Suprapubic skin (tissue), 4 donors: ENCODE measurements around the gene DUSP10. TPM values are rescaled to one million over a fixed set of nuclear protein-coding genes. Genes with fewer than 3 reads are reported as not detected.

ENCODE experiments used
- DNase-seq, 2 donors: peaks; one replicate each; pipeline ENCODE4 v3.0.0-alpha.2; 2019; ENCODE audit warnings: low spot score in 2 of 2
- H3K27ac ChIP-seq: fragments of 200-600 bp; sonication (generic); one replicate; pipeline ENCODE4 v1.5.1; 2019
- H3K27me3 ChIP-seq: fragments of 200-600 bp; sonication (generic); one replicate; pipeline ENCODE4 v1.5.1; 2019
- H3K36me3 ChIP-seq: fragments of 200-600 bp; sonication (generic); one replicate; pipeline ENCODE4 v1.5.1; 2019
- H3K4me1 ChIP-seq: fragments of 200-600 bp; sonication (generic); one replicate; pipeline ENCODE4 v1.5.1; 2019
- H3K4me3 ChIP-seq: fragments of 200-600 bp; sonication (generic); one replicate; pipeline ENCODE4 v1.5.1; 2019; ENCODE audit warnings: mild to moderate bottlenecking
- H3K9me3 ChIP-seq: fragments of 200-600 bp; sonication (generic); one replicate; pipeline ENCODE4 v1.5.1; 2019
- EP300 ChIP-seq: sonication (generic); formaldehyde crosslinking; IDR thresholded peaks from one replicate; pipeline ENCODE4 v1.6.1; 2017; ENCODE audit warnings: antibody characterized with exemption
- POLR2A ChIP-seq, 2 donors: fragments of 450-650 bp; IDR thresholded peaks; one replicate each; pipeline ENCODE4 v1.6.1; 2017; ENCODE audit warnings: antibody characterized with exemption in 2 of 2, mild to moderate bottlenecking in 2 of 2, moderate library complexity in 2 of 2
- POLR2AphosphoS5 ChIP-seq, 3 donors: sonication (generic); formaldehyde crosslinking; IDR thresholded peaks; one replicate each; pipeline ENCODE4 v1.6.1; 2017; ENCODE audit warnings: antibody characterized with exemption in 3 of 3
- WGBS: methylation state at CpG from one replicate; pipeline ENCODE4 v1.1.5; 2018; 5-methylcytosine and 5-hydroxymethylcytosine counted together
- total RNA-seq, 4 donors: library from RNA; depleted of rRNA; stranded (reverse); fragments of >200 nt; gene quantifications; one replicate each; pipeline ENCODE4 v1.1.0, GENCODE V29; 2016
- TF ChIP-seq, protein P1 (sequence below), 2 donors: fragments of 200-600 bp in 1 of 2; fragments of 450-650 bp in 1 of 2; sonication (generic) in 1 of 2; IDR thresholded peaks; one replicate each; pipeline ENCODE4 v1.5.1; 2016 to 2019; ENCODE audit warnings: antibody characterized with exemption in 2 of 2, mild to moderate bottlenecking in 1 of 2, moderate library complexity in 1 of 2

DUSP10 gene
- total RNA-seq, 4 donors from 2014 or later: 9.5 to 18.6 (median 15.3) TPM

DNA sequence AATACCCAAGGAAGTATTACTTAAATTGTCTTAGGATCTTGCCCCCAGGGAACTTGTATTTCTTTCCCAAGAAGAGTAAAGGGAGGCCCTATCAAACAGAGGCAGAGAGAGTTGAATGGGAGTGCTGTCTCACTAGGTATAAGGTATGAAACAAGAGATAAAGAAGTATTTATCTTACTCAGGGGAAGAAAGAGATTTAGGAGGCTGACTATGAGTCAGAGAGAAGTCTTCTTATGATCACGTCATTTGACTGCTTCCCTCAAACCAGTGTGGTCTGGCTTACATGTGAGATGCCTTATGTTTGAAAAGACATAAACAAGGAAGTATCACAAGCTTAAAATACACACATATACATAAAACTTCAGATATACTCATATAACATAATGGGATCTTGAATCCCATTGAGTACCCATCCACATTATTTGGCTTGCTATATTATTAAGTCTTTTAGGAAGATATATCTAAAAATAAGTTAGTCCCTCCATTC is 29.6 kb downstream of the DUSP10 start:
- H3K27me3 ChIP-seq: no peaks in the 10 kb centered on the region
- H3K36me3 ChIP-seq: no peaks in the 10 kb centered on the region
- TF ChIP-seq POLR2A (IDR thresholded peaks at IDR 0.05) (no peak), POLR2AphosphoS5 (IDR thresholded peaks at IDR 0.05) (no peak), EP300 (no peak)
- TF ChIP-seq, protein P1, sequence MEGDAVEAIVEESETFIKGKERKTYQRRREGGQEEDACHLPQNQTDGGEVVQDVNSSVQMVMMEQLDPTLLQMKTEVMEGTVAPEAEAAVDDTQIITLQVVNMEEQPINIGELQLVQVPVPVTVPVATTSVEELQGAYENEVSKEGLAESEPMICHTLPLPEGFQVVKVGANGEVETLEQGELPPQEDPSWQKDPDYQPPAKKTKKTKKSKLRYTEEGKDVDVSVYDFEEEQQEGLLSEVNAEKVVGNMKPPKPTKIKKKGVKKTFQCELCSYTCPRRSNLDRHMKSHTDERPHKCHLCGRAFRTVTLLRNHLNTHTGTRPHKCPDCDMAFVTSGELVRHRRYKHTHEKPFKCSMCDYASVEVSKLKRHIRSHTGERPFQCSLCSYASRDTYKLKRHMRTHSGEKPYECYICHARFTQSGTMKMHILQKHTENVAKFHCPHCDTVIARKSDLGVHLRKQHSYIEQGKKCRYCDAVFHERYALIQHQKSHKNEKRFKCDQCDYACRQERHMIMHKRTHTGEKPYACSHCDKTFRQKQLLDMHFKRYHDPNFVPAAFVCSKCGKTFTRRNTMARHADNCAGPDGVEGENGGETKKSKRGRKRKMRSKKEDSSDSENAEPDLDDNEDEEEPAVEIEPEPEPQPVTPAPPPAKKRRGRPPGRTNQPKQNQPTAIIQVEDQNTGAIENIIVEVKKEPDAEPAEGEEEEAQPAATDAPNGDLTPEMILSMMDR (IDR thresholded peaks at IDR 0.05): no peak
- no peak overlapping the region for H3K4me3 ChIP-seq
- WGBS: 62% methylated on average over 1 of the region's 1 CpG
- no peak for DNase-seq
- peaks cover 27% of the 10 kb centered on the region for H3K4me1 ChIP-seq
- peak overlapping the region; percentile 1 for H3K27ac ChIP-seq
- H3K9me3 ChIP-seq: no peaks in the 10 kb centered on the region

DNA sequence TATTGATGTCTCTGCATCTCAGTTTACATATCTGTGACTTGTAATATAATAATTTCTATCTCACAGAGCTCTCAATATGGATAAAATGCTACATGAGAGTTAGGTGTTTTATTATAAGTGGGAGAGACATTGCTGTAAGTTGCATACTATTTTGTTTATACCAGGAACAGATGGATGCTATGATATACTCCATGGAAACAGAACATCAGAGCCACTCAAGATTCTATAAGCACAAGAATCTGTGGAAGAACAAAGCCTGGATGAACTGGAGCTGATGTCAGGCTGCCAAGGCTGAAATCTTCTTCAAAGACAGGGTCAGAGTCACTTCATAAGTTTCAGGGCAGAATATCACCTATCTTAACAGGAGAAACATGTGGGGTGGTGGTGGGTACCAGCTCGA is 30.2 kb downstream of the DUSP10 start:
- H3K9me3 ChIP-seq: no peaks in the 10 kb centered on the region
- H3K4me3 ChIP-seq: no peak overlapping the region
- no peak for DNase-seq
- H3K27me3 ChIP-seq: no peaks in the 10 kb centered on the region
- H3K4me1 ChIP-seq: peaks cover 26% of the 10 kb centered on the region
- peak overlapping the region; percentile 1 for H3K27ac ChIP-seq
- no peak for TF ChIP-seq EP300
- no peak for TF ChIP-seq POLR2A (IDR thresholded peaks at IDR 0.05)
- TF ChIP-seq, protein P1 (IDR thresholded peaks at IDR 0.05): no peak
- no peak for TF ChIP-seq POLR2AphosphoS5 (IDR thresholded peaks at IDR 0.05)
- no peaks in the 10 kb centered on the region for H3K36me3 ChIP-seq
- WGBS: 93% methylated on average over 1 of the region's 1 CpG

DNA sequence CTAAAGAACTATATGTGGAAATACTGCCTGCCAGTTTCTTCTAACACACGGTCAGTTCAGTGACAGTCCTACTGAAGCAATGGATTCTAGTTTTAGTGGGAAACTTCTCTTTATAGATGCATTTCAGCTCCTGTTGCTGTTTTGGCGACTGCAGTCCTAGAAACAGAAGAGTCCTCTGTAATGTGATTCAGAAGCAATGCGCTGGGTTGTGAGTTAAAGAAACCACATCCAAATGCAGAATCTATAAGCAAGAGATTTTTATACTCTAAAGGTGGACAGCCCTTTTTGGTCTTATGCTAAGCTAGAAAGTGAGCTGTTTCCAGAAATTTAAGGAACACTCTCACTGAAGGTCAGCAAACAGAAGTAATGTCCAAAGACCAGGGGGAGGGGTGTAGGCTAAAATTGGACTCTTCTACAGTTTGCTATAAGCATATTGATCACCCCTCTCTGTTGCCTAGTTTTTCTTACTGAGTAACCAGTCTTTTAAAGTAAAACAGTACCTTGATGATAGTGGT is 30.8 kb downstream of the DUSP10 start:
- no peak for DNase-seq
- Histone ChIP-seq H3K27me3 (no peaks in the 10 kb centered on the region), H3K9me3 (no peaks in the 10 kb centered on the region), H3K27ac (peak overlapping the region; percentile 2), H3K4me3 (no peak overlapping the region), H3K4me1 (peaks cover 22% of the 10 kb centered on the region), H3K36me3 (no peaks in the 10 kb centered on the region)
- no peak for TF ChIP-seq POLR2A (IDR thresholded peaks at IDR 0.05)
- TF ChIP-seq, protein P1 (IDR thresholded peaks at IDR 0.05): no peak
- TF ChIP-seq POLR2AphosphoS5 (IDR thresholded peaks at IDR 0.05): no peak
- TF ChIP-seq EP300: no peak
- 74% methylated on average over 3 of the region's 3 CpGs for WGBS

DNA sequence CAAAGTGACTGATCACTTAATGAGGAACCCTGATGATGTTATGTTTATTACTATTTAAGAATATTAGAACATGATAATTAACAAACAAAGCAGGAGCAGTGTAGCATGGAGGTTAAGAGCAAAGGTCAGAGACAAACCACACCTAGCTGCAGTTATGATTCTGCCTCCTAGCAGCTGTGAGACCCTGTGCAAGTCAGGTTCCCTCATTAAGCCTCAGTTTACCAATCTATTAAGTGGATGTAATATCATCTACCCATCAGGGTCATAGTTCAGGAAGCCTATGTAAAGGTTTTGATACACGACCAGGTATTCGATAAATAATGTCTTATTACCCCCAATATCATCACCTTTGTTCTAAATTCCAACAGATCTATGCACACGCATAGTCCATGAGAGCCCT is 32.0 kb downstream of the DUSP10 start:
- DNase-seq: no peak
- Histone ChIP-seq H3K4me3 (no peak overlapping the region), H3K36me3 (peaks cover 8% of the 10 kb centered on the region), H3K4me1 (peaks cover 11% of the 10 kb centered on the region), H3K27me3 (no peaks in the 10 kb centered on the region), H3K9me3 (no peaks in the 10 kb centered on the region), H3K27ac (peak overlapping the region; percentile 46)
- 86% methylated on average over 3 of the region's 3 CpGs for WGBS
- TF ChIP-seq, protein P1 (IDR thresholded peaks at IDR 0.05): no peak
- TF ChIP-seq EP300: no peak
- TF ChIP-seq POLR2AphosphoS5 (IDR thresholded peaks at IDR 0.05): no peak
- no peak for TF ChIP-seq POLR2A (IDR thresholded peaks at IDR 0.05)

DNA sequence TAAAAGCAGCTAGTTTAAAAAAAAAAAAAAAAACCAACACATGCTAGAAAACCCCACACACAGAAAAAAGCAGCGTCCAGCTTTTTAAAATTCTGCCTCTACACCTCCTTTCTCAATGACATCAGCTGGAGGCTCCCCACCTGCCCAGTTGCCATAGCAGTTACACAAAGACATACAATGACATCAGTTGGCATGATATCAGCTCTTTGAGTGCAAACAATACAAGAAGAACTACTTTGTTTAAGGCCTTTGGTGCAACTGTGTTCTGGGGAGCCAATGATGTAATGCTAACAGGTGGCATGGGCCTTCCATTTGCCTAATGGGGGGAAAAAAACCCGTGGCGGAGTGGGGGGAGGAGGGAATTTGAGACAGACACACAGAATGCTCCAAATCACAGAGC is 32.9 kb downstream of the DUSP10 start:
- no peaks in the 10 kb centered on the region for H3K27me3 ChIP-seq
- H3K4me3 ChIP-seq: no peak overlapping the region
- peak overlapping the region; percentile 46 for H3K27ac ChIP-seq
- peaks cover 8% of the 10 kb centered on the region for H3K36me3 ChIP-seq
- 40% methylated on average over 3 of the region's 3 CpGs for WGBS
- H3K9me3 ChIP-seq: no peaks in the 10 kb centered on the region
- TF ChIP-seq POLR2A (IDR thresholded peaks at IDR 0.05): no peak
- TF ChIP-seq EP300: peak; percentile 23
- peak in 1 of 2 donors; percentile 69 for DNase-seq
- H3K4me1 ChIP-seq: peaks cover 6% of the 10 kb centered on the region
